GM18502 (cell line): ENCODE measurements around the gene KCNQ1OT1.
A peak's percentile ranks its signal among the peaks of the same experiment; 100 is the strongest.

Experiments used
- ATAC-seq: cut with Tn5 transposase; IDR thresholded peaks from one replicate; pipeline ENCODE4 v1.9.1; 2021; ENCODE audit warnings: mild to moderate bottlenecking; ENCODE audit not compliant: unreplicated experiment, poor library complexity

KCNQ1OT1 gene

DNA sequence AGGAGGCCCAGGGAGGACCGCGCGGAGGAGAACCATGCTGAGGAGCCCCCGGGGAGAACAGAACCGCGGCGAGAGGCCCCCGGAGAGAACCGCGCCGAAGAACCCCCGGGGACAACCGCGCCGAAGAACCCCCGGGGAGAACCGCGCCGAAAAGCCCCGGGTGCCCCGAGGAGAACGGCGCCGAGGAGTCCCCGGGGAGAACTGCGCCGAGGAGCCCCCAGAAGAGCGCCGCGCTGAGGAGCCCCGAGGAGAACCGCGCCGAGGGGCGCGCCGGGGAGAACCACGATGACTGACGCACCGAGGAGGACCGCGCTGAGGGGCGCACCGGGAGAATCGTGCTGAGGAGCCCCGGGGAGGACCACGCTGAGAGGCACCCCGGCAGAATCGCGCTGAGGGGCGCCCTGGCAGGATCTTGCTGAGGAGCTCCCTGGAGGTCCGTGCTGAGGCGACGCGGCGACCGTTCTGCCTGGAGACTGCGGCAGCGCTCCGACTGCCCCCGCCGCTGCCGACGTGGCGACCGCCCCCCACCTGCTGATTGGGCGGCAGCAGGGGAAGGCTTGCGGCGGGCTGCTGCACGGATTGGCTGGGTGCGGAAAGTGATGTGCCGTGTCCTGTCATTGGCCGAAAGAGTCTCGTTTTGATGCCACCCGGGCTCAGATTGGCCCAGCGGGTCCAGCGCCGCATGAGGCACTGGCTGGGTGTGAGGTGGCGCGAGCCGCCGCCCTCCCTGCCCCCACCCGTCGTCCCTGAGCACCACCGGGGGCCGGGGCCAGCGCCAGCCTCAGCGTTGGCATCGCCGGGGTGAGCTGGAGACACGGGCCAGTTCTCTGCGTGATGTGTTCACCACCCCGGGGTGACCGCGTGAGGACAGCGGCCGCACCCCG, at the start of gene KCNQ1OT1:
Gene KCNQ1OT1 (minus strand): TSS at position 464 of the 884 bp plus-strand sequence.
- peak; percentile 93 for ATAC-seq

DNA sequence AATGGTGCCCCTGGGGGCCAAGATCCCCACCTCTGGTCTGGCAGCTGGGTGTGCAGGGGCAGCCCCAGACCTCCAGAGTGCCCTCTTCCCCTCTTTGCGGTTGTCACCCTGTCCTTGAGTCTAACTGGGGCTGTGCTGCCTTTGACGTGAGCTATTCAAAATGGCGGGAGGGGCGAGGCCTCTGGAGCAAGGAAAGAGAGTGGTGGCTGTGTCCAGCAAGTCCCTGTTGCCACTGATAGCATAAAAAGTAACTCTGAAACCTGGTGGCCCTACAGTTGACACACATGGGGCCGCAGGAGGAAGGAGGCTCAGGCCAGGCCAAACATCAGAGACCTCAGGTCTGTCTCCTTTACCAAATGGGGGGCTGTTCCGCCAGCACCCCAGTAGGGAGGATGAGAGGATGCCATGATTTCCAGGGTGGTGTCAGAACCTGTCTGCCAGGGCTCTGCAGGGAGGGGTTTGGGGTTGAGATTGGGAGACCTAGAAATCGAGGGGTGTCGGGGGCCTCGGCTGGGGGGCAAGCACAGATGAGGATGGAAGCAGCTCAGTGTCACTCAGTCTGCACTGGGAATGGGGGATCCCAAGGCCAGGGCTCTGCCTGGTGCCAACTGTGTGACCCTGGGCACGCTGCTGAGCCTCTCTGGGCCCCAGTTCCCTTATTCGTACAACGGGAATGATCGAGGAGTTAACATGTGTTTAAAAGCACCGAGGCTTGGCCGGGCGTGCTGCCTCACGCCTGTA, 49.2 kb upstream of the KCNQ1OT1 start:
- ATAC-seq: no peak

DNA sequence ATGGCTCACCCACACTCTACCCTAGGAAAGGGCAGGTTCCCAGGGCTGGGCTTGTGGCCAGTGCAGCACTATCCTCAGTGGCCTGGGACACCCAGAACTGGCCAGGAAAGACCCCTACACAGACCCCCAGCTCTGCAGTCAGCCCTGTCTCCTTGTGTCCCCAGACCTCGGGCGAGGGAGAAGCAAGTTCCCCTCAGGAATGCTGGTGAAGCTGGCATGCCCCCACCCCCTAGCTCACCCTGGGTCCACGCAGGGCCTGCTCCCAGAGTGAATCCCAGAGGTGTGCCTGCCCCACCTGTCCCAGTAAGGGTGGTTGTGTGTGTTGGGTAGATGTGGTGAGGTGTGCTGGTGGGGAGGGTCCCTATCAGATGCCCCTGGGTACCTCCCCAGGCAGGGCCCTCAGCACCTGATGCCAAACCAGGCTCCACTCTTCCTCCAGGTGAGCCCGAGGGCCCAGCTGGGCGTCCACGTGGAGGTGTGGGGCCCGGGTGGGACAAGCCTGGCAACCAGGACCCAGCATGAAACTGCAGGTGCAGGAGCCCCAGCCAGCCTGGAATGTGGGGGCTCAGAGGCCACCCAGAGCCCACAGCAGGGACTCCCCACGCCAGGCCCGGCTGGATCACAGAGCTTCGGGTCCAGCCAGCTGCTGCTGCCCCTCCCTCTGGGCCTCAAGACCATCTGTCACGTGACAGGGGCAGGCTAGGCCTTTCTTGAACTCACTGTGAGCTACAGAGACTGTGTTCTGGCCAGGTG, 48.4 kb upstream of the KCNQ1OT1 start:
- ATAC-seq: no peak

DNA sequence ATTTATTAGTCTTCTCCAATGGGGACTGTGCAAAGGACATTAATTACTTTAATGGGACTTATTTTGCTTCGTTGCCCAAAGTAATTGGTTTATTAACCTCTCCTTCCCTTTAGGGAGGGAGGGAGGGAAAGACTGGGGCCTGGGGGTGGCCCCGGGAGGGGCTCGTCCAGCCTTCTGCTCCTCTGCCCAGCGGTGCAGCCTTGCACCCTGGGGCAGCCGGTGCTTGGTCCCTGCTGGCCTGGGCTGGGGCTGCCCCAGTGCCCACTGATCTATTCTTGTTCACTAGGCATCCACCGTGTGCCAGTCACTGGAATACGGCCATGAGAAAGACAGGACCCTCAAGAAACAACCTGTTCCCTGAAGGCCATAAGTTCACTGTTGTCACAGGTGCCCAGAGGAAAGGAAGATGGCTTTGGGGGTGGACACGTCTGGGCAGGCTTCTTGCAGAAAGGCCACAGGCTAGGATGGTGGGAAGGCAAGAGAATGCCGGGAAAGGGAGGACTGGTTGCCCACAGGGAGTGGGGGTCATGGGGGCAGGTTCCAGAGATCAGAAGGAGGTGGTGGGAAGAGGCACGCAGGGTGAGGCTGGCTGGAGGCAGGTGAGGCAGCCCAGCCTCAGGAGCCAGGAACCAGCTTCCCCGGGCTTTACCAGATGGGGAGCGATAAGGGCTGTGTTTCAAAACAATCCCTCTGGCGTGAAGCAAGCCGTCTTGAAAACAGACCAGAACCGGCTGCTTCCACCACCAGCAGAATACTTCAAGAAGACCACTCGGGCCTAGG, 47.6 kb upstream of the KCNQ1OT1 start:
- ATAC-seq: no peak

DNA sequence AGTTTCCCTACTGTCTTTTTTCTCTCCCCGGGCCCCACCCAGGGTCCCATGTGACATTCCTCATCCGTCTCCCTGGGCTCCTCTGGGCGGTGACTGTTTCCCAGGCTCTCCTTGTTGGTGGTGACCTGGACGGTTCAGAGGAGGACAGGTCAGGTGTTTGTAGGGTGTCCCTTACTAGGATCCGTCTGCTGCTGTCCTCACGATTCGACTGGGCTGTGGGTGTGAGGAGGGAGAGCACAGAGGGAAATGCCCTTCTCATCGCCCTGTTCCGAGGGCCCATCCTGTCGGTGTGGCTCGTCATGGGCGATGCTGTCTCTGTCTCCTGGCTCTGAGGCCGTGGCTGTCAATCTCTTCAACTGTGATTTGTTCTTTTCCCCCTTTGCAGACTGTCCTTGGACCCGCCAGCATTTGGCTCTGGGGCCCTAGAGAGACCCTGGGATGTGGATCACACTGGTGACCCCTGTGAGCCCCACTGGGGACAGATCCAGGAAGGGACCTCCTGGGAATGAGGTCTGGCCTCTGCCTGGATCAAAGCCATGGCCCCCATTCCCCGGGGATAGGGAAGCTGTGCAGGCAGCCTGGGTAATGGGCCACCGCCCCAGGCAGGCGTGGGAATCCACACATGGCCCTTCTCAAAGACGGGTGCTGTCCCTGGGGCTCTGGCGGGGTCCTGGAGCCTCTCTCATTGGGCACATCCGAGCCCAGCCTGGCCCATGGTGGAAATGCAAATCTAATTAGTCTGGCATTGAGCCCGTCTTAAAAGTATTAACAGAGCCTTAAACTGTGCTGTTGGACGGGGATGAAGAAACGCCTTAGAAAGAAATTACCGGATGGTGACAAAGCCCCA, 46.8 kb upstream of the KCNQ1OT1 start:
- no peak for ATAC-seq

DNA sequence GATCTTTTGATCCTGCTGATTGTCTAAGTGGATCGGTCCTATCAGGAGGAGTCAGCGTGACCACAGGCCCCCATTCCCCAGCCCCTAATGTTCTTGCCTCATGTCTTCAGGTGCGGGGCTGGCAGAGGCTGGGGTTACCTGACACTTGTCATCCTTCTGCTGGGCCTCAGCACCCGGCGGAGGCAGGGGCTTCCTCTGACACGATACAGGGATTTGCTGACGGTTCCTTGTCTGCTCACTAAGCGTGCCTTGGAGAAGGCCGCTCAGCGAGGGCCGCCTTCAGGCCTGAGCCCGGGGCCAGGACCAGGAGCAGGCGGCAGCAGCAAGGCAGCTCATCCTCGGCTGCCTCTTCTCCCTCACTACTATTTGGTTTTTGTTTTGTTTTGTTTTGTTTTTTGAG, 45.7 kb upstream of the KCNQ1OT1 start:
- ATAC-seq: no peak

DNA sequence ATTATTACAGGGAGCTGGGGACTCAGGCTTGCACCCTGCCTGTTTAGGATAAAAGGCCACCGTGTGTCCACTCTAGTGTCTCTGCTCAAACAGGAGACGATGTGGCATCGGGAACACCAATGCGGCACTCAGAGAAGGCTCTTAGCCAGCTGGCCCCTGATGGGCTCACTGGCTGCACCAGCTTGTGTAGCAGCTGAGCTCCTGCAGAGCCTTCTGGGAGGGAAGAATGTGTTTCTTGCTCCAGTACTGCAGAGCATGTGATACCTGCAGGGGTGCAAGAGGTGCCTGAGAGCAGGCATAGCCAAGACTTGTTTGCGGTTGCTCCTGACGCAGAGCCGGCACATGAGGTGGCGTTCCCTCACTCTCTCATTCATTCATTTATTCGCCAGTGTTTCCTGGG, 44.4 kb upstream of the KCNQ1OT1 start:
- ATAC-seq: no peak

DNA sequence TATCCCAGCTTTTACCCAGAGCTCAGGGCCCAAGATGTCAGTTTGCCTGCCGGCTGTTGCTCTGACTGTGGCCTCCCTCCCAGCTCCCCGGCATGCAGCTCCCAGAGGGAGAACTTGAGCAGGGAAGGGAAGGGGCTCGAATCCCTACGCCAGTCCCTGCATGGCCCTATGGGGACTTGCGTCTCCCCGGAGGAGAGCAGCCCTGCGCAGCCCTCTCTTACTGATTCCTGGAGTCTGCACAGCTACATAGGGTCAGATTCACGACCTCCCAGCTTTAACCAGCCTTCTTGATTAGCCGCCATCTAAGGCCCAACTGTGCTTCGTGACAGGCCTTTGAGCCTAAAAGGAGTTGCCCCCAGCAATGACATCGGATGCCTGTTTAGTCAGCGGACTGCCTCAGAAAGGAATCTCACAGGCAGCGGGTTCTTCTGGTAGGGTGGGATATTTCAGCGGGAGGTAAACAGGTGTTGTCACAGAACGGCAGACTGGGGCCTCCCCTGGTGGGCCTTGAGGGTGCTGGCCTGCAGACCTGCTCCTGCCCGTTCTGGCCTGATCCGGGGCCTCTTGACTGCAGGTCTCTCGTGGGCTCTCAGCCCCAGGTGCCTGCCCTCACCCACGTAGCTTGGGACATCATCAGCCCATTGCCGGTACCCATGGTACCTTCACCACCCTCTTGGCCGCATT, 43.8 kb upstream of the KCNQ1OT1 start:
- no peak for ATAC-seq

DNA sequence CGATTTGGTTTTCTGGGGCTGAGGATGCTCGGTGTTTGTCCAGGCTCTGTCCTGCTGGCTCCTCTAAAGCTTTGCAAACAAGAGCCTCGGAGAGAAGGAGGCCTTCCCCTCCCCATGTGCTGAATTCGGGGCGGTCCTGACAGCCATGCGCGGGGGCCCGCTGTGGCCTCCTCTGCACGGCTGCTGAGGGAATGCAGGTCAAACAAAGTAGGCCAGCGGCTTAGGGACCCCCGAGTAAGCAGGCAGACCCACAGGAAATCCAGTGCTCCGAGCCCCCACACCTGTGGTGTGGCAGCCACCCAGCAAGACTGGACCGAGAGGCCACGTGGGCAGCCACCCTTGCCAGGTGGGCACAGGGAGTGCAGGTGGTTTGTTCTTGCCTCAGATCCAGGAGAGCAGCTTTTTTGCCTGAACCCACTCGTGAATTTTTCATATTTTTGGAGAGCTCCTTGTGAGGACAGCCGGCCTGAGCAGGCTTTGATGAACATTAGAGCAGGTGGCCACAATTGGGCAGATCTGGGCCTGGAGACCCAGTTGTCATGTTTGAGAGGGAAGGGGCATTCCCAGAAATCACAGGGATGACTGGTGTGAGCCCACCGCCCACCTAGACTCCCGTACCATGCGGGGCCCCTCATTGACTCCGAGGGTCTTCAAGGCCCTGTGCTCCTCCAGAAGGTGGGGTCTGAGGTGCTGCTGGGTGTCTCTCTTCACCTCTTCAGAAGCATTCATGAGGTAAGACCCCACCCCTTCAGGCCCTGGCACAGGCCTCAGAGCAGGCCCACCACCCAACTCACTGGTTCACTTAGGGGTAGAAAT, 43.0 kb upstream of the KCNQ1OT1 start:
- no peak for ATAC-seq

DNA sequence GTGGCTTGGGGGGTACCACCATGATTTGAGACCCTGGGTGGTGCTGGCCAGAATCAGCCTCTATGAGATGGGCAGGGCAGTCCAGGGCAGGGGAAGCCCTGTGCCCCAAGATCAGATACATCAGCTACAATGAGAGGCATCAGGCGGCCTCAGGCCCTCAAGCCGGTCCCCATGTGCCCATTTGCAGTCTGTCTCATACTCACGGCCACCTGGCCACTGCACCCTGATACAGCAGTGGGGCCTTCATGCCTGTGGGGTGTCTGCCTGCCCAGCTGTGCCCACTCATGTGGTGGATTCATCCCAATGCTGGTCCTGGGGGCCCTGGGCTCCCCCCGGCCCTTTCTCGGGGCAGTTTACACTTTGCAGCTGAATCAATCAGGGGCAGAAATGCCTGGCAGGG, 42.4 kb upstream of the KCNQ1OT1 start:
- no peak for ATAC-seq

DNA sequence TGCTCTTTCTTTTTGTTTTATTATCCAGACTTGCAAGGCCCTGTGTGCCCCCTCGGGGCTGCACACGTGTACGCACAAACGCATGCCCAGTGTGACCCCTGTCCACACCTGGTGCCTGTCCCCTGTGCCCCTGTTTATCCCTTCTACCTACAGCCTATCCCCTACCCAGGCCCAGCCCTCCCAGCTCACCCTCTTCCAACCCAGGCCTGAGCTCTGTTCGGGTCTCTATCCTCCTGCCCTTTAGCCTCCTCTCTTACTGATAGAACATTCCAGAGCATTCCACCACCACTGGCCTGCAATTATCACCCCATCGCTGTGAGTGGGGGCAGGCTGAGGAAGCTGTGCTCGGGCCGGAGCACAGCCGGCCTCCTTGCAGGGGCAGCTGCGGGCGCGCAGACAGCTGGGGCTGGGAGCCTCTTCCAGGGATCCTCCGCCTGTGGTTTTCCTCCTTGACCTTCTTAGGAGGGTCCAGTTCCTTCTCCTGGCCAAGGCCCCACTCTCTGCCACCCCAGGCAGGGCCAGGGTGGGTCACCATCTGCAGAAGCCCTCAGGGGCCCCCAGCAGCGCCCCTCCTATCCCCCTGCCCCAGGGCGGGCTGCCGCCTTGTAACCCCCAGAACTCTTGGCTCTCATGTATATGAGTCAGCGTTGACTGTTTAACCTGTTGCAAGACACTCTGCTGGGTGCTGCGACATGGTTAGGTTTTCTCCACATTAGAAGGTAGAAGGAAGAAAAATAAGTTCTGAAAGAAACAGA, 41.8 kb upstream of the KCNQ1OT1 start:
- ATAC-seq: no peak

DNA sequence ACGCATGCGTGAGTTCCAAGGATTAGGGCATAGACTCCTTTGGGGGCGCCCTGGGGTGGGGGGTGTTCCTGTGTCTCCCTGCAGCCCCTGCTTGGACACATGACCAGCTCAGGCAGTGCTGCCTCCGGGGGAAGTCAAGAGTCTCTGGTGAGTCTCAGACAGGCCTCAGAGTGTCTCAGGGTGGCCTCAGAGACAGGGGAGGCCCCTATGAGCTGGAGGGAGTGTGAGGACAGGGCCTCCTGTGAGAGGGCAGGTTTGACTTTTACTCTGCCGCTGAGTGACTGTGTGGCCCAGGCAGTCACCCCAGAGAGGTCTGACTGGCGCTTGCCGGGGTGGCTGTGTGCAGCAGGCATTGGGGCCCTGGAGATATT, 41.2 kb upstream of the KCNQ1OT1 start:
- no peak for ATAC-seq

DNA sequence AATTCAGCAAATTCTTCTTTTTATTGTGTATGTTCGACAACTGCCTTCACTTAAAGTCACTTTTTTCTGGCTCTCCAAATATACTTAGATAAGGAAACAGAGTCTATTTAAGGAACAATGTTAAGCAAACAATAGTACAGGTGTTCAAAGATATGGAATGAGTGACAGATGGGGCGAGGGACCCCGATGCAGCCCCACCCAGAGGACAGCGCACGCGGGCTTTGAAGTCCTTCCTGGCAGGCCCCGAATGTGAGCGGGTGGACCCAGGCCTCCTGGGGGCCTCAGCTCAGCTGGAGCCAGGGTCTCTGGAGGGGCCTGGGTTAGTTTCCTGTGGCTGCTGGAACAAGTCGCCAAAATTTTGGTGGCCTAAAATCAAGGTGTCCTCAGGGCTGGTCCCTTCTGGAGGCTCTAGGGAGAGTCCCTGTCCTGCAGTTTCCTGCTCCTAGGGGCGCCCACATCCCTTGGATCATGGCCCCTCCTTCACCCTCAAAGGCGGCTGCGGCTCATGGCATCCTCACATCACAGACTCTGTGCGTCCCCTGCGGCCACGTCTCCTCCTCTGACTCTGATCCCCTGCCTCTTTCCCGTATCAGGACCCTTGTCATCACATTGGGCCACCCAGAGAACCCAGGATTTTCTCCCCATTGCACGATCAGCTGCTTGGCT, 40.6 kb upstream of the KCNQ1OT1 start:
- no peak for ATAC-seq

DNA sequence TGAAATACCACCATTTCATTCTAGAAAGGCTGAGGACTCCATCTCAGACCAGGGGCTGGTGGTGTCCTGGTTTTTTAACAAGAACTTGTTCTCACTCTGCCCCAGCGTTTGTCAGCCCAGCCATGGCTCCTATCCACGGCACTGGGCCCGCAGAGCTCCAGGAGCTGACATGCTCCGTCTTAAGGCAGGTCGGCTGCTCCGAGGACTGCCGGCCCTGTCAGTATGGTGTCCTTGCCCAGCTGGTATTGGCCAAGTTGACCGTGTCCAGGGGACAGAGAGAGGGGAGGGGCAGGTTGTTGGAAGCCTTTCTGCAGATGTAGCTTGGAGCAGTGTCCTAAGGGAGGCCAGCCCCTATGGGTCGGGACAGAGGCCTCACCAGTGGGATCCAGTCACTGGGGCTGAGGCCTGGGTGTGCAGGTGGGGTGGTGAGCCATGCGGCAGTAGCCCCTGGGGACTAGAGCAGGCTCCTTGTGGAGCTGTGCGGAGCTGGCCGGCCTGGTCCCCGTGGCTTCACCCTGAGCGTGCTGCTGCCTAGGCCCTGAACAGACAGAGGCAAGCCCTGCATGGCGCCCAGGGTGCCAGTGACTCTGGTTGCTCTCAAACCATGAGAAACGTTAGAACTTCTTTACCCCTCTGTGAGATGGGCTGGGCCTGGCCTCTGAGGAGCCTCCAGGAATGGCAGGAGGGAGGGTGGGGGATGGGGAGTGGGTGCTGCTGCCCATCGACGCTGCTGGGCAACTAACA, 39.9 kb upstream of the KCNQ1OT1 start:
- no peak for ATAC-seq

DNA sequence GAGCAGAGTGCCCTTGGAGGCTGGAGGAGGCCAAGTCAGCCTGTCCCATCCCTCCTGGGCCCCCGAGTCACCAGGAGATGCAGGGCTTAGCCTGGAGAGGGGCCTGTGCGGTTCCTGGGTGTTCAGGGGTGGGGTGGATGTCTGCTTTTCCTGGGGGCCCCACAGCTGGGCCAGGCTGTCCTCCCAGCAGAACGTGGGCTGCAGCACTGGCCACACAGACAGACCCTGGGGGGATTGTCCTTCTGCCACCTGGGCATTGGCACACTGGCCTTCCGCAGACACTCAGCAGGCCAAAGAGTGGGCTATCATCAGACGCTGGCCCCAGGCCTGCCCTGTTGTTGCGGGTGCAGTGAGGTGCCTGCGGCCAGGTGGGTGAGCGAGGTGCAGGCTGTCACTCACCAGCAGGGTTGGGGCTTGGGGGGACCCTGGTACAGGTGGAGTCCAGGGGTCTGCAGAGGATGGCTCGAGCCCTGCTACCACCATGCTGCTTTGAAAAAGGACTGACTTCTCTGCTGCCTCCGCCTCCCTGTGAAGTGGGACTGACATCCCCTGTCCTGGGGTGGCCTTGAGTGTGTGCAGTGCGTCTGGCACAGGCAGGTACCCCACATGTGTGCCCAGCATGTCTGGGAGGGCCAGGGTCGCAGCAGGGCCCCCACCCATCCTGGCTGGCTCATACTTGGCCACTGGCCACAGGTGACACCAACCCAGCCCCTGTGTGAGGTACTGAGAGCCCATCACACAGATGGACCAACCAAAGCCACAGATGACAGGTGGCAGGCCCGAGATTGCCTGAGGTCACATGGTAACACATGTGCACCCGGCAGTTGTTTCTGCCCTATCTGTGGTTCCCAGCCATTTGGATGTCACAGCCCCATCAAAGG, 39.0 kb upstream of the KCNQ1OT1 start:
- ATAC-seq: no peak
